T-helper 1 cell treated with Interleukin-12 subunit alpha and Interleukin-12 subunit beta and Interleukin-4 antibody, amounts not matched to agents 30 μg/mL and 1 μg/mL, for 36 hours (primary cell): ENCODE data around the gene RLN3.
A peak's percentile ranks its signal among the peaks of the same experiment; 100 is the strongest.

Experiments
- H3K27ac Mint-ChIP-seq: one replicate; pipeline ENCODE4 v1.8.0; 2021; ENCODE audit warnings: mild to moderate bottlenecking, mixed read lengths
- H3K27me3 Mint-ChIP-seq: one replicate; pipeline ENCODE4 v1.8.0; 2021; ENCODE audit warnings: low read depth, mixed read lengths
- H3K36me3 Mint-ChIP-seq: one replicate; pipeline ENCODE4 v1.8.0; 2021; ENCODE audit warnings: low read depth, mixed read lengths
- H3K4me1 Mint-ChIP-seq: one replicate; pipeline ENCODE4 v1.8.0; 2021; ENCODE audit warnings: low read depth, mixed read lengths
- H3K4me3 Mint-ChIP-seq: one replicate; pipeline ENCODE4 v1.8.0; 2021; ENCODE audit warnings: mild to moderate bottlenecking, moderate library complexity, mixed read lengths
- H3K9me3 Mint-ChIP-seq: one replicate; pipeline ENCODE4 v1.8.0; 2021; ENCODE audit warnings: mixed read lengths

The RLN3 gene

DNA sequence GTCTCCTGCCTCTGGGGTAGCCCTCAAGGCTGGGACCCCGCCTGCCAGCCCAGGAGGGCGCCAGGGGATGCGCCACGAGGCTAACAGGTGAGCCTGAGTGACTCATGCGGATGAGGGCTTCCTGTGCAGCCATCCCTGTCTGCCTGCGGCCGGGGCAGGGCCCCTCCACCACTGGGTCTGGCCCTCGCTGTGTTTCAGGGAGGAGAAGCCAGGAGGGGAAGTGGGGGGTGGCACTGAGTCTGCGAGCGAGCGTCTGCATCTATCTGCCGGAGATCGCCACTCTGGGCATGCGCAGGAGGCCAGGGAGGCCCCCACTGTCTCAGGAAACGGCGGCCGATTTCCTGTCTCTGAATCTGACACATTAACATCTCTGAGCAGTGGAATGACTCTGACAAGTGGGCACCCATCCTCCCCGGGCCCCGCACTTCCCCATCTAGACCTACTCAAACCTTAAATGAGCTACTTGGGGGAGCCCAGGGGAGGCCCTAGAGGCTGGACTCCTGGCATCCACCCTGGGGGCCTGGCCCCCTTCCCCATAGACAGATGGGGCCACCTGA is 41.5 kb upstream of the RLN3 start:
- H3K27ac Mint-ChIP-seq: peak overlapping the region; percentile 96
- peaks cover 22% of the 10 kb centered on the region for H3K36me3 Mint-ChIP-seq
- H3K9me3 Mint-ChIP-seq: no peaks in the 10 kb centered on the region
- H3K4me1 Mint-ChIP-seq: peaks cover 37% of the 10 kb centered on the region
- peak overlapping the region; percentile 54 for H3K4me3 Mint-ChIP-seq
- no peaks in the 10 kb centered on the region for H3K27me3 Mint-ChIP-seq

DNA sequence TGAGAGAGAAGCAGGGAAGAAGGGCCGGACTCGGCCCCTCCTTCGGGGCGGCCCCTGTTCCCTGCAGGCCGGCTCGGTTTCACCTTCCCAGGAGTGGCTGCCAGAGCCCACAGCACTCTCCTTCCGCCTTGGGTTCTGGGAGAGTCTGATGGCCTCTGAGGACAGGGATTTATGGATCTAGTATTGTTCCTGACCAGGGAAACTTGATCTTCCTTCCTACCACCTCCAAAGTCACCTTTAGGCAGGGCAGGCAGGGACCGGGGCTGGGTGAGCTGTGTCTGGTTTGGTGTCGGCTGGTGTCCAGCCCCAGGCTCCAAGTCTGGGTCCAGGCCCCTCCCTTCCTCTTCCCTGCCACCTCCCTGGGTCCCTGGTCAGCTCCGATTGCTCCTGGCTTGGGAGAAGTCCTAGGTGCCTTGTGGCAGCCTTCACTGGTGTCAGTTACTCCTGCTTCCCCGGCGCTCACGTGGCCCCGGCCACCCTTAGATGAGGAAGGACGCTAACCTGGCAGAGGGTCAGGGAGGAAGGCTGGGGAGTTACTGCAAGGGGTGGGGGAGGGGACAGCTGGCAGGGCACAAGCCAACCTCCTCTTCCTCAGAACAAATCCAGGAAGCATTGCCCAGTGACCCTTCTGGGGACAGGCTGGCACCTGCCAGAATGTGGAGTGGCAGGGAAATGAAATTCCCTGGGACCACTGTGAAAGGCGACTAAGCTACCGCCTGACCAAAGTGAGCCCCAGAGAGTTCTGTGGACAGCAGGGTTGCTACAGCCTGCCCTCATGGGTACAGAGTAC is 40.7 kb upstream of the RLN3 start:
- Mint-ChIP-seq H3K9me3 (no peaks in the 10 kb centered on the region), H3K27me3 (no peaks in the 10 kb centered on the region), H3K4me3 (peak overlapping the region; percentile 54), H3K4me1 (peaks cover 32% of the 10 kb centered on the region), H3K36me3 (peaks cover 27% of the 10 kb centered on the region), H3K27ac (peak overlapping the region; percentile 96)

DNA sequence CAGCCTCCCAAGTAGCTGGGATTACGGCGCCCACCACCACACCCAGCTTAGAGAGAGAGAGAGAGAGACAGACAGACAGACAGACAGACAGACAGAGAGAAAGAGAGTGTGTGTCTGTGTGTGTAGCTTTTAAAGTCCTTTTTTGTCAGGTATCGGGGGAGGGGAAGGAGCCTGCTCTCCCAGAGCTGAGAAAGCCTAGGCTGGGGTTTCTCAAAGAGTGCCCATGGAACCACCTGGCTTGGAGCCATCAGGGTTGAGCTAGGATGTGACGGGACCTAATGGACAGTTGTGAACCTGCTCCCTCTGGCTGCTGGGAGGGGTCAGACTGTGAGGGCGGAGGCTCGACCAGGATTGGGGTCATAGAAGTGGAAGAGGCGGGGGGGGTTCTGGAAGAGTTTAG is 38.5 kb upstream of the RLN3 start:
- H3K4me1 Mint-ChIP-seq: peaks cover 32% of the 10 kb centered on the region
- H3K9me3 Mint-ChIP-seq: no peaks in the 10 kb centered on the region
- peaks cover 23% of the 10 kb centered on the region for H3K36me3 Mint-ChIP-seq
- no peak overlapping the region for H3K4me3 Mint-ChIP-seq
- no peaks in the 10 kb centered on the region for H3K27me3 Mint-ChIP-seq
- peak overlapping the region; percentile 71 for H3K27ac Mint-ChIP-seq

DNA sequence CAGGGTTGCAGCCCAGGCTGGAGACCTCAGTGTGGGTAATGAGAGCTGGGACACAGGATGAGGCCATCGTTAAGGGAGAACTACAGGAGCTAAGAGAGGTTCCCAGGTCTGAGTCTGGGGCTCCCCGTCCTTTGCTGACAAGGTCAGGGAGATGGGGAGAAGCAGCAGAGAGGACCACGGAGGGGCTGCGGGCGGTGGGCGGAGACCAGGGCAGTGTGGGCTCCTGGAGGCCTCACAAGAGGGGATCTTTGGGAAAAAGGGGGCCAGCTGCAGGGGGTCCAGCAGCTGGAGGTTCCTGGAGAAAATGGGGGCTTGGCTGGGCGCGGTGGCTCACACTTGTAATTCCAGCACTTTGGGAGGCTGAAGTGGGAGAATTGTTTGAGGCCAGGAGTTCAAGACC is 37.9 kb upstream of the RLN3 start:
- Mint-ChIP-seq H3K4me1 (peaks cover 32% of the 10 kb centered on the region), H3K36me3 (peaks cover 23% of the 10 kb centered on the region), H3K27me3 (no peaks in the 10 kb centered on the region)

DNA sequence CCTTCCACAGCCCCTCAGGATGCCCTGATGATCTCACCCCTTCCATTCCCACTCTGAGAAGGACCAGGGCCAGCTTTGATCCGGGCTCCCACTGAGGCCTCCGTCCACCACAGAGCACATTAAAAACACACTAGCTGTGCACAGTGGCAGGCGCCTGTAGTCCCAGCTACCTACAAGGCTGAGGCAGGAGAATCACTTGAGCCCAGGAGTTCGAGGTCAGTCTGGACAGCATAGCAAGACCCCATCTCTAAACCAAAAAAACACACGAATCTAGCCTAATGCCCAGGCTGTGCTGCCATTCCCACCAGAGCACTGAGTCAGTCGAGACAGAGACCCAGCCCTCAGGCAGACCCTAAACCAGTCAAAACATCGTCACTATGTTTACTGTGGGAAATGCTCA is 35.9 kb upstream of the RLN3 start:
- peaks cover 23% of the 10 kb centered on the region for H3K36me3 Mint-ChIP-seq
- H3K27me3 Mint-ChIP-seq: no peaks in the 10 kb centered on the region
- peak overlapping the region; percentile 52 for H3K27ac Mint-ChIP-seq
- H3K4me1 Mint-ChIP-seq: peaks cover 20% of the 10 kb centered on the region
- no peak overlapping the region for H3K4me3 Mint-ChIP-seq
- H3K9me3 Mint-ChIP-seq: no peaks in the 10 kb centered on the region

More for the DNA sequence above, 37.9 kb upstream of the RLN3 start:
- Mint-ChIP-seq H3K27ac (peak overlapping the region; percentile 71), H3K4me3 (no peak overlapping the region), H3K9me3 (no peaks in the 10 kb centered on the region)

DNA sequence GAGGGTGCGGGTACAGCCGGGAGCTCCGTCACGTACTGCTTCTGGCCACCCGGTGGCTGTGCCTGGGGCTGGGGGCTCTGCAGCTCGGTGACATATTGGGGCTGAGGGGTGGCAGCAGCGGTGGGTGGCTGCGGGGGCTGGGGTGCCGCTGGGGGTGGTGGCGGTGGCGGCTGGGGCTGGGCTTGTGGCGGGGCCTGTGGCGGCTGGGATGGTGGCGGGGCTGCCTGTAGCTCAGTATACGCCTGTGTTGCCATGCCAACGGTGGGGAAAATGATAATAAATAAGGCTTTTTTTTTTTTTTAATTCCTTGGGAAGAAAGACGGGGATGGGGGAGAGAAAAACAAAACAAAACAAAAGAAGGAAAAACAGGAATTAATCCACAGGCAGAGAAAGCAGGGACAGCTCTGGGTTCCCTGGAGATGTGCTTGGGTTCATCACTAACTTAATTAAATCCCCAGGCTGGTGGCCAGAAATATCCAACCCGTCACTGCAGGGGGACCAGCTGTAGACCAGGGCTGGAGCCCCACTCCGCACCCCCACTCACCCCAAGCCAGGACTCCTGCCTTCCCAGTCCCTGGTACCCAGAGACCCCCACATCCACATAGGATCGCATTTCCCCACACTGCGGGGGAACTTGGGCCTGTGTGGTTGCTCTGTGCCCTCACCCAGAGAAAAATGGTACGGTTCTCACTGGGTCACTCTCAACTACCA is 34.2 kb upstream of the RLN3 start:
- no peaks in the 10 kb centered on the region for H3K27me3 Mint-ChIP-seq
- H3K27ac Mint-ChIP-seq: no peak overlapping the region
- H3K4me1 Mint-ChIP-seq: peaks cover 15% of the 10 kb centered on the region
- peaks cover under 1% of the 10 kb centered on the region for H3K9me3 Mint-ChIP-seq
- H3K4me3 Mint-ChIP-seq: no peak overlapping the region
- H3K36me3 Mint-ChIP-seq: peaks cover 23% of the 10 kb centered on the region

DNA sequence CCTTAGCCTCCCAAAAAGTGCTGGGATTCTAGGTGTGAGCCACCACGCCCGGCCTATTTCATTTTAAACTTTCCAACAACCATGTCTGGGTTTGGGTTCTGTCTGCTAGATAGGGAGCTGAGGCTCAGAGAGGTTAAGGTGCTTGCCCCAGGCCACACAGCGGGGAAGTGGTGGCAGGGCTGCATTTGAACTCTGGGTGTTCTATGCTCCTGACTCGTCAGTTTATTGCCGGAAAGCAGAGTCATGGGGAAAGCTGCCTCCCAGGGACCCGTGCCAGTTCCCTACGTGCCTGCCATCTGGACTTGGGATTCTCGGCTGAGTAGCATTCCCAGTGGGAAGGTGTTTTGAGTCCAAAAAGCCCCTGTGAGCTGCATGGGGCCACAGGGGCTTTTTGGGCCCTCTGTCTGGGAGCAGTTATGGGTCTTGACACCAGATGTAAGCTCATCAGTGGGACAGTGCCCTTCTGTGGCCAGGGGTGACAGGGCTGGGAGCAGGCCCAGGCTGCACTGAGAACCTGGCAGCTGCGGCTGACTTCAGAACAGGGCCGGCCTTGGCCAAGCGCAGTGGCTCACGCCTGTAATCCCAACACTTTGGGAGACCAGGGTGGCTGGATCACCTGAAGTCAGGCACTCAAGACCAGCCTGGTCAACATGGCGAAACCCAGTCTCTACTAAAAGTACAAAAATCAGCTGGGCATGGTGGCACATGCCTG is 32.8 kb upstream of the RLN3 start:
- Mint-ChIP-seq H3K27ac (no peak overlapping the region), H3K36me3 (peaks cover 12% of the 10 kb centered on the region)

DNA sequence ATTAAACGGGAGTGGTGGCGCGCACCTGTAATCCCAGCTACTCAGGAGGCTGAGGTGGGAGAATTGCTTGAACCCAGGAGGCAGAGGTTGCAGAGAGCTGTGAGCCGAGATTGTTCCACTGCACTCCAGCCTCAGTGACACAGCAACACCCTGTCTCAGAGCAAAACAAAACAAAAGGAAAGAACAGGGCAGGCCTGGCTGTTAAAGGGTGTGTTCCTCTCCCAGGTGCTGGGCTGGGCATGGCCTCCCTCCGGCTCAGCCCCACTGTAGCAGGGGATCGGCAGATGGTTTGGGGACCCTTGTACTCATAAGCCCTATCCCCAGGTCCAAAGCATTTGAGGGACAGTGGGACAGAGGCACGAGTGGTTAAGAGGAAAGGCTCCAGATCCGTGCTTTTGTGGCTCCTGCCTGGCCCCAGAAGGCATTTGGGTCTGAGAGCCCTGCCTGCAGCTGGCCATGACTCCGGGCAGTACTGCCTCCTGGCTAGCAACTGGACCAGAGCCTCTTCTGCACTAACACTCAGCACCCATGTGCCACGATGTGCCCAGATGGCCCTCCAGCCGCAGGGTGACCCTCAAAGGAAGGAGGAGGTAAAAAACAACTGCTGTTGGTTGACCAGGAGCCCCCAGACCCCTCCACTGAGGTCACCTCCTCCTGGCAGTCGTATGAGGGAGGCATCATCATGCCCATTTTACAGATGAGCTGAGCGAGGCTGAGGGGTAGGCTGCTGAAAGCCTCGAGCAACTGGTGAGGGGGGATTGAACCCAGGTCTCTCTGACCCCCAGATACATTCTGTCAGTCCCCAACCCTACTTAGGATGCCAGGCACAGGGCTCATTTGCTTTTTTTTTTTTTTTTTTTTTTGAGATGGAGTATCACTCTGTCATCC is 31.8 kb upstream of the RLN3 start:
- H3K27ac Mint-ChIP-seq: no peak overlapping the region
- H3K4me3 Mint-ChIP-seq: no peak overlapping the region
- H3K27me3 Mint-ChIP-seq: no peaks in the 10 kb centered on the region
- peaks cover 6% of the 10 kb centered on the region for H3K9me3 Mint-ChIP-seq
- H3K36me3 Mint-ChIP-seq: peaks cover 16% of the 10 kb centered on the region
- H3K4me1 Mint-ChIP-seq: peaks cover 7% of the 10 kb centered on the region

More for the DNA sequence above, 32.8 kb upstream of the RLN3 start:
- peaks cover 1% of the 10 kb centered on the region for H3K4me1 Mint-ChIP-seq
- H3K9me3 Mint-ChIP-seq: peaks cover 6% of the 10 kb centered on the region
- H3K4me3 Mint-ChIP-seq: no peak overlapping the region
- H3K27me3 Mint-ChIP-seq: no peaks in the 10 kb centered on the region

DNA sequence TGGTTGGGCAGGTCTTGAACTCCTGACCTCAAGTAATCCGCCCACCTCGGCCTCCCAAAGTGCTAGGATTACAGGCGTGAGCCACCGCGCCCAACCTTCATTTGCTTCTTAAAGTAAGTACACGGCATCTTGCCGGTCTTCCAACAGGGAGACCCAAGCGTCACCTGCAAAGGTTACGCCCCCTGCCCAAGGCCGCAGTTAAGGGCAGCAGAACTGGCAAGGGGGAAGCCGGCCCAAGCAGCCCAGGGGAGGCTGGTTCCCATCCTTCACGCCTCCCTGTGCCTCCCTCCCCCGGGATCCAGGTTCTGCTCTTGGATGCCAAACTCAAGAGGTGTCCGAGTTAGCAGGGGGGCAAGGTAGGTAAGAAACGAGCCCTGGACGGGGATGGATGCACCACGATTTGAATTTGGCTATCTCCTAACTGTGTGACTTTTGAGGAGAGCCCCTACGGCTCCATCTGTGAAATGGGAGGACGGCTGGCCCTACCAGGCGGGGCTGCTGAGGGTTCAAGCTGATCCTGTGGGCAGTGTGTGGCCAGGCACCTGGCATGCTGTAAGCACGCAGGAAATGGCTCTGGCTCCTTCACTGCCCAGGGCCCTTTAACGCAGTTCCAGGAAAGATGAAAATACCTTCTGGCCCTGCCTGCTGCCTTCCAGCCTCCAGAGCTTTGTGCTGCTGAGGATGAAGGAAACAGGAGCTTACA is 30.9 kb upstream of the RLN3 start:
- Mint-ChIP-seq H3K36me3 (peaks cover 13% of the 10 kb centered on the region), H3K4me1 (peaks cover 10% of the 10 kb centered on the region), H3K27ac (no peak overlapping the region), H3K4me3 (no peak overlapping the region), H3K27me3 (no peaks in the 10 kb centered on the region), H3K9me3 (peaks cover 6% of the 10 kb centered on the region)

DNA sequence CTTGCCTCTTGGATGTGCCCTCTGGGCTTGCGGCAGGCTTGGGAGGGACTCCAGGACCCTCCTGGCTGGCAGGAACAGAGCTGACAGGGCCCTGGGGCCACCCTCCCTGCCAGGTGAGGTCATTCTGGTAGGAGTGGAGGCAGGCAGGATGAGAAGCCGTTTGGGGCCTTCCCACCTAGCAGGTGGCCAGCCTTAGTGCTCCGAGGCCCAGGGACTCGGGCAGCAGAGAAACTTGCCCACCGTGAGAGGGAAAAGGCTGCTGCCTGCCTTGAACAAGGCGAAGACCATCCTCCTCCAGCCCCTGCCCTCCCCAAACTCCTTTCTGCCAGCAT is 30.4 kb upstream of the RLN3 start:
- Mint-ChIP-seq H3K27ac (no peak overlapping the region), H3K36me3 (peaks cover 11% of the 10 kb centered on the region), H3K4me3 (no peak overlapping the region), H3K9me3 (peaks cover 6% of the 10 kb centered on the region), H3K4me1 (peaks cover 15% of the 10 kb centered on the region), H3K27me3 (no peaks in the 10 kb centered on the region)

DNA sequence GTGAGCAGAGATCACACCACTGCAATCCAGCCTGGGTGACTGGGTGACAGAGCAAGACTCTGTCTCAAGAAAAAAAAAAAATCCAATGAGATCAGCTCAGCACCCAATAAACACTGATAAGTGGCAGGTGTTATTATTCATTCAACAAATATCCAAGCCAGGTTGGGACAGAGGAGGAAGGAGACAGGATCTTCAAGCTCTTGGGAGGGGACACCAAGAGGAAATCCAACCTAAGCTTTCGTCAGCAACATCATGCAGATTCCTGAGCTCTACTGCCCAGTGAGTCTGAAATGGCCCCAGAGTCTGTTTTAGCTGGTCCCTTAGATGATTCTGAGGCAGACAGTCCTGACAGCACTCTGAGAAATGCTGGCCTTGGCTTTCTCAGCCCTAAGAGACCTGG is 29.5 kb upstream of the RLN3 start:
- Mint-ChIP-seq H3K4me1 (peaks cover 23% of the 10 kb centered on the region), H3K27ac (no peak overlapping the region), H3K27me3 (no peaks in the 10 kb centered on the region), H3K4me3 (no peak overlapping the region), H3K9me3 (peaks cover 6% of the 10 kb centered on the region), H3K36me3 (peaks cover 11% of the 10 kb centered on the region)

DNA sequence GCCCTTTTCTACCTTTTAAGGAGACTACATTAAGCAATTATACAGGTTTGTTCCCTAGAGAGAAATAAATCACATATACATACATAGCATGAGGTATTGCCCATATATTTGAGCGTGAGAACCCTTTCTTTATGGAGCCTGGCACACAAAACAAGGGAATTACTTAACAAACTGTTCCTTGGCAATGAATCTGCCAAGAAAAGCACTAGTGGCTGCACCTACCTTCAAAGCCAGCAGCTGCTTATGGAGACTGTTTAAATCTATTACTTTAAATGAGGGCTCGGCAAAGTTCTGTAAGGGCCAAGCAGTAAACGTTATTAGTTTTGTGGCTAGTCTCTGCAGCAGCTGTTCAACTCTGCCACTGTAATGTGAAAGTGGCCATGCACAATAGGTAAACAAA is 28.9 kb upstream of the RLN3 start:
- H3K4me1 Mint-ChIP-seq: peaks cover 26% of the 10 kb centered on the region
- H3K9me3 Mint-ChIP-seq: peaks cover 6% of the 10 kb centered on the region
- H3K27ac Mint-ChIP-seq: no peak overlapping the region
- peaks cover 11% of the 10 kb centered on the region for H3K36me3 Mint-ChIP-seq
- H3K27me3 Mint-ChIP-seq: no peaks in the 10 kb centered on the region
- no peak overlapping the region for H3K4me3 Mint-ChIP-seq

DNA sequence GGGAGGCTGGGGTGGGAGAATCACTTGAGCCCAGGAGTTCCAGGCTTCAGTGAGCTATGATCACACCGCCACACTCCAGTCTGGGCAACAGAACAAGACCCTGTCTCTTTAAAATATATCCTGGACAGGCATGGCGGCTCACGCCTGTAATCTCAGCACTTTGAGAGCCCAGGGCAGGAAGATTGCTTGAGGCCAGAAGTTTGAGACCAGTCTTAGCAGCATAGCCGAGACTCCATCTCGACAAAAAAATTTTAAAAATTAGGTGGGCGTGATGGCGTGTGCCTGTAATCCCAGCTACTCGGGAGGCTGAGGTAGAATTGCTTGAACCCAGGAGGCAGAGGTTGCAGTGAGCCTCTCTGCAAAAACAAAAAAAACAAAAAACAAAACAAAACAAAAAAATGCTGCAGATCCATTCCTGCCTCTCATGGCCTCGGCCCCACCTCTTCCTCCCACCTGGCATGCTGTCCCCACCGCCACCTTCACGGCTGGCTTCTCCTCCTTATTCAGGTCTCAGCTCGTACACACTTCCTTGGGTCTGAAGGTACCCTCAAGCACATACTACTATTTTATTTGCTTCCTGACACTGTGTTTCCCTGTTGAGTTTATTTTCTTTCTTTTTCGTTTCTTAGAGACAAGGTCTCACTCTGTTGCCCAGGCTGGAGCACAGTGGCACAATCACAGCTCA is 27.1 kb upstream of the RLN3 start:
- Mint-ChIP-seq H3K4me3 (no peak overlapping the region), H3K4me1 (peaks cover 37% of the 10 kb centered on the region), H3K27ac (peak overlapping the region; percentile 94), H3K36me3 (peaks cover 11% of the 10 kb centered on the region), H3K9me3 (peaks cover 6% of the 10 kb centered on the region), H3K27me3 (no peaks in the 10 kb centered on the region)
